ENCODE measurements around the gene CHMP5.

Gene CHMP5

DNA sequence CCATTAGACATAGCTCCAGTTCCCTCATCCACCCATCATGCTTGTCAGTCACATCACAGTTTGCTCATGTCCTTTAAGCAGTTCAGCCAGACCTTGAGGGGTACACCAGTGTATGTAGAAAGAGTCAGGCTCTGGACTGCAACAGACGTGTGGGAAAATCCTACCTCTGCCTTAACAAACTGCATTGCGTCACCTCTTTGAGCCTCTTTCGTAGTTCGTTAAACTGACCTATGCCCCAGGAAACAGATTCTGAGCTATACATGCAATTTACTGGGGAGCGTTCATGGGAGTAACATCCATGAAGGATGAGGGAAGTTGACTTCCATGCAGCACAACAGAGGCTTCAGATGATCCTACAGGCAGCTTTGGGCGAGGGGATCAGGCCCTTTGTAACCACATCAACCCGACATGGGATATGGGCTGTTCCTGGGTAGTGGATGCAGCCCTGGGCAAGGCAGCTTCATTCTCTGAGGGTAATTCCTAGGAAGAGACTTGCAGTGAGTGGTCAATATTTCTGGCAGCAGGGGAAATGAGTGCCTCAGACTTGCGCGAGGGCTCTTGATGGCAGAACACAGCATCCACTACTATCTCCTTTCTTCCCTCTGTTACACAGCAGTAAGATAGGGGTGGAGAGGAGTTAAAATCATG is 20.6 kb upstream of the CHMP5 start:
- DNase-seq, result no peak

DNA sequence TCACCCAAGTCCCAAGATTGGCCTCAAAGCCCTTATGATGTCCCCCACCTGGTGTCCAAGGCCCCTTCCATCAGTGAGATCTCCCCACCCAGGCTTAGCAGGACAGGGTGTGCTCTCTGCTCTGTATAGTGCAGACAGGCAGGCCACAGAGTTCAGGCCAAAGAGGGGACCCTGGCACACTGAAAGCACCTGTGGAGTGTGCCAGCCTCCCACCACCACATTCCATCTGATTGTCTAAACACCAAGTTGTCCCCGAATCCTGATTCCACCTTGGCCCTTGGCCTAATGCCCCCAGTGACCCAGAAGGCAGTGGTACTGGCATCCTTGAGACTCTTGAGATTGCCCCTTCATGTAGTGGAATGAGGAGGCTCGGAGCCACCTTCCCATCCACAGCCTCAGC is 19.5 kb upstream of the CHMP5 start:
- no peak for DNase-seq

- no peak for DNase-seq
Measured at GRCh38 chr9:33246269-33246860, 18.5 kb upstream of the CHMP5 start.

DNA sequence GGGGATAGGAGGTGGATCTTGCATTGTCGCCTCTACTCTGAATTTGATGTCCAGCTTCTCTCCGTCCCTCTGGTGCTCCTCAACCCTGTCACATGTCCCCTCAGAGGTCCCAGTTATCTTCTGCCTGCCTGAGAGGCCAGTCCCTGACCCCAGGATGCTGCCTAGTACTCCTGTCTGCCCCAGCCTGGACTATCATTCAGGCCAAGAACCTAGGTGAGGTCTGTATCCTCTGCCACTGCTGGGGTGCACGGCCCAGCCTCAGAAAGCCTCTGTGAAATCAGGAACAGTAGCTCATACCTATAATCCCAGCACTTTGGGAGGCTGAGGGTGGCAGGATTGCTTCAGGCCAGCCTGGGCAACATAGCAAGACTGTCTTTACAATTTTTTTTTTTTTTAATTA is 16.2 kb upstream of the CHMP5 start:
- DNase-seq, result no peak

DNA sequence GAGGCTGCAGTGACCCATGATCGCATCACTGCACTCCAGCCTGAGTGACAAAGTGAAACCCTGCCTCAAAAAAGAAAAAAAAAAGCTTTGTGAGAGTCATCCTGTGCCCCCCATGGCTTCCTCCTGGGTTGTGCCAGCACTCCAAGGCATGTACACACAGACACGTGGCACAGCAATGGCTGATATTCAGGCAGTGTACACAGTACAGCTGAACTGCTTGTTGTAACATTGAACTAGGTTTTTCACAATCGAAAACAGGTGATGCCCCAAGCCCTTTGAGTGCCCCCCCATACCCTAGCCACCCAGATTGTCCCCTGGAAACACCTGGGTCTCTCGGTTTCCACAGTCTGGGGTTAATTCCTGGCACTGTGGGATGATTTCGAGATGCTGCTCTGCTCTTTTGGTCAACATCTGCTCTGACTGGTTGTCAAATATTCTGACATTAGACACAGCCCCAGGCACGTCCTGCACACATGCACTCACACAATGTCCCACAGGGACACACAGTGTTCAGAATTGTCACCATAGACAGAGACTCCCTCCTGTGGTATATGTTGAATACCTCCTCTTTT is 15.7 kb upstream of the CHMP5 start:
- DNase-seq, result no peak

DNA sequence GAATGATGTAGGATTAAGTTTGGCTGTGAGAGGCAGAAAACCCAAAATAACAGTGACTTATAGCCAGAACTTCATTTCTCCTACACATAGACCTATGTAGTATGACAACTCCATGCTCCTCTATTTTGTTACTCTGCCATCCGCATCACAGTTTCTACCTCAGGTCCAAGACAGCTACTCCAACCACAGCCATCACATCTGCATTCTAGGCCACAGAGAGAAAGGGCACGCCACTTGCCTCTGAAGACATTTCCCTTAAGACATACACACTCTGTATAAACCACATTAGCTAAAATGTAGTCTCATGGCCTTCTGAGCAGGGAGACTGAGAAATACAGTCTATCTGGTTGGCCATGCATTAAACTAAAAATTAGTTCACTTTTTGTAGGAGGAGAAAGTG is 14.9 kb upstream of the CHMP5 start:
- DNase-seq, result no peak

GRCh38 chr9:33250458-33250995 is 14.3 kb upstream of the CHMP5 start:
- DNase-seq, result no peak

GRCh38 chr9:33254211-33254610 is 10.6 kb upstream of the CHMP5 start:
- no peak for DNase-seq

GRCh38 chr9:33255014-33255413 is 9.8 kb upstream of the CHMP5 start:
- DNase-seq, result no peak

- DNase-seq, result no peak
Measured at GRCh38 chr9:33255471-33255870, 9.4 kb upstream of the CHMP5 start.

GRCh38 chr9:33256236-33256635 is 8.6 kb upstream of the CHMP5 start:
- DNase-seq, result no peak

DNA sequence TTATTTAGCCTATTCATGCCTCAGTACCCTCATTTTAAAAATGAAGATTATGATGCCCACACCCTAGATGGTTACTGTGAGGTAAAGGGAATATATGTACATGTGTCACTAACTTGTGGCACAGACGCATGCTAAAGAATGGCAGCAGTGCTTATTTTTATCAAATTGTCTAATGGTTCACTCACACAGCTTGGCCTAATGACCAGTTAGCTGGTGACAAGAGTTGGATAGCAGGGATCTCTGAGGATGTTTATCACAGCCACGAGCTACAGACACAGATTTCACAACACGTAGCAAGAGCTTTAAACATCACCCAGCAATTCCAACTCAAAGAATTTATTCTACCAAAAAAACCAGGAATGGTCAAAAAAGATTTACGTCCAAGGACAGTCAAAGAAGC is 7.6 kb upstream of the CHMP5 start:
- DNase-seq, result no peak

DNA sequence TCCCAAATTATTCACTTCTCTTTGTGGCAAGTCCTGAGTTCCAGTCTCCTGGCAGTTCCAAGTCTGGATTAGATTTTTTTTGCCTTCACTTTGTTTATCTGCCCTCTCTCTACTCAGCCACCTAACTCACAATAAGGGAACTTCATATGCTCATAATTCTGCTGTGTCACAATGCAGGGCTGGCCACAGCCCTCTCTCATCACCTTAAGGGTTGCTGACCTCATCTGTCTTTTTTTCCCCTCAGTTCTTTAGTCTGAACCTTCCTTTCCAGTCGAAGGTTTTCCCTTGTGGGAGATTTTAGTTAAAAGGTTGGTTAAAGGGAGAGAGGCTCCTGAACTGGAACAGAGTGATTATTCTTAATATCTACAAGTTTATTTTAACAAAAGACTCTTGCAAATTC is 4.5 kb upstream of the CHMP5 start:
- no peak for DNase-seq

DNA sequence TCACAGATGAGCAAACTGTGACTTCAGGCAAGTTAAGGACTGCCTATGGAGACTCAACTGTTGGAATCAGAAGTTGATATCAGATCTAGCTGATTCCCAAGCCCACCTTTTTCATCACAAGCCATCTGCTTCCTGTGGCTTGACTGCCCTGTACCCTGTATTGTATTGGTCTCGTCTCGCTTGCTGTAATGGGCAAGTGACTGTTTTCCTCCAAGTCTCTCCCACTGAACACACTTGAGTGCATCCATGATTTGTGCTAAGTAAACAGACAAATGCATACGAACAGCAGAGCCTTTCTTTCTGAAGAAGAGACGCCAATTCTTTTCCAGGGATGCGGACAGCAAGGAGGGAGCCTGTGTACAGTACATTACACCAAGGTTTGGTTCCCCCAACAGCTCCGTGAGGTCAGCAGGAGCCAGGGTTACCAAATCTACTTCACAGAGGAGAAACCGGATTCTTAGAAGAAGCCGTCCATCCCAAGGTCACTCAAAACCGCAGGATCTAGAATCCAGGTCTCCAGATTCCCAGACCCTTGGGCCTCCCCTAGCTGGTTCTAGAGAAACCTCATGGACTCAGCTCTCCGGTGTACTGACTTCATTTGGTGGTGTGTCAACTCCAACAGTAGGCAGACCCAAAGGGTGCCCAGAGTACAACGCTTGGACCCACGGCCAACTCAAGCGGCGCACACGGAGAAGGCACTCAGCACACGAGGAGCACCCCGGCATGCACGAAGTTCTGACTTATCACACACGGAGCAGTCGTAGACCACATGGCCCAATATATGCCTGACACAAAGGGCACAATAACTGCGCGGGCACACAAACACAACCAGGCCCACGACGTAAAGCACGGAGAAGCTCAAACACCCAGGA is 1.5 kb upstream of the CHMP5 start:
- no peak for DNase-seq

GRCh38 chr9:33264003-33264472 is 811 bp upstream of the CHMP5 start:
- DNase-seq, result peak; percentile 48

DNA sequence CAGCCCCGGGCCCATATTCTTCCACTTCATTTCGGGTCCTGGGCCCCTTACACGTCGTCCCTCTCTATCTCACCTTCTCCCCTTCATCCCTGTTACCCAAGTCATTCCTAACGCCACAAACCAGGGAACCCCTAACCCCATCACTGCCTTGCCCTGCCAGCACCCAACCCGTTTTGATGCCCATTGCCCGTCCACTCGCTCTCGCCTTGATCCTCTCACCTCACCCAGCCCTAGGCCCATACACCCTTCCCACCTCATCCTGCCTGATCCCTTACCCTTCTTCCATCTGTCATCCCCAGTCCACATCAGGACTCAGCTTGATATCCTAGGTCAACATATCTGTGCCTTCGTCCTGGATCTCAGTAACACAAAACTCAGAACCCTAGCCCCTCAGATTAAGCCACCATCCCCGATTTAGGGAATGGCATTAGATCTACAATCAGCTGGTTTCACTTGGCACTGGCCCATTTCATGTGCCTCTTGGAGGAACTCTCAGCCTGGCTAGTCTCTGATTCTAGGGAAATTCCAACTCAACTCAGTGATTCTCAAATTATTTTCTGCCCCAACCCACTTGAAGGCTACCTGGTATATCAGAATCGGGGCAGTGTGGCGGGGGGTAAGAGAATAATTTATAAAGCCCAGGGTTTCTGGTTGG is 489 bp downstream of the CHMP5 start:
- no peak for DNase-seq

GRCh38 chr9:33267151-33267767 is 2.4 kb downstream of the CHMP5 start:
- DNase-seq, result no peak

- DNase-seq, result no peak
Measured at GRCh38 chr9:33270146-33270545, 5.3 kb downstream of the CHMP5 start.

- DNase-seq, result no peak
Measured at GRCh38 chr9:33272061-33272460, 7.2 kb downstream of the CHMP5 start.

DNA sequence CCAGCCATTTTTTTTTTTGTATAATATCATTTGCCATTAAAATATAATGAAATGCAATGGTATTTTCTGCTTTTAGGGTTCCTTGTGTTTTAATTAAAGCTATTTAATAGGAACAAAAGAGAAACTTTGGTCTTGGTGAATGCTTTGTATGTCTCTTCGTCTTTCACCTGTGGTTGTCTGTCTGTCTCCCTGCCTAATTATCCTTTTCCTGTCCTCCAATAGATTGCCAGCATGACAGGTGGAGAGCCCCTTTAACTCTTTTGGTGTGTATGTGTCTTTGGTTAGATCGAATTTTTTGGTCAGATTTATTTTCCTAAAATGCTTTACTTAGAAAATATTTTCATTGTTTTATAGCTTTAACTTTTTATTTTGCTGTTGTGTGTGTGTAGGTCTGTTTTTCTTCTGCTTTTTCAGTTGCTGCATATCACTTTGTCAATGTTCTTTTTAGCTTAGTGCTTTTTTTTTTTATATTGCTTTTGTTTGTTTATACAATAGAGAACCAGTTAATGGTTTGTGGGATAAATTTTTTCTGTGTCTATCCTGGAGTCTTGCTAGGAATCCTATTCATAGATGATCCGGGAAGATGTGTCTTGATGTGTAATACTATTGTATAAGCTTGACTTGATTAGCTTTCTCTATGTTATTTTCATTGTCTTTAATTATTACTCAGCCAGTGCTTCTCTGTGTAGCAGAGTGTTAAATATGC is 8.6 kb downstream of the CHMP5 start:
- DNase-seq, result no peak

- no peak for DNase-seq
Measured at GRCh38 chr9:33273972-33274328, 9.1 kb downstream of the CHMP5 start.

GRCh38 chr9:33277484-33277883 is 12.6 kb downstream of the CHMP5 start:
- DNase-seq, result no peak
